ENCODE measurements around the gene FAM204A.

The FAM204A gene

GRCh38 chr10:118287076-118287806 is 54.9 kb downstream of the FAM204A start:
- Histone ChIP-seq H3K27ac (no peak overlapping the region), H3K4me3 (no peak overlapping the region)

DNA sequence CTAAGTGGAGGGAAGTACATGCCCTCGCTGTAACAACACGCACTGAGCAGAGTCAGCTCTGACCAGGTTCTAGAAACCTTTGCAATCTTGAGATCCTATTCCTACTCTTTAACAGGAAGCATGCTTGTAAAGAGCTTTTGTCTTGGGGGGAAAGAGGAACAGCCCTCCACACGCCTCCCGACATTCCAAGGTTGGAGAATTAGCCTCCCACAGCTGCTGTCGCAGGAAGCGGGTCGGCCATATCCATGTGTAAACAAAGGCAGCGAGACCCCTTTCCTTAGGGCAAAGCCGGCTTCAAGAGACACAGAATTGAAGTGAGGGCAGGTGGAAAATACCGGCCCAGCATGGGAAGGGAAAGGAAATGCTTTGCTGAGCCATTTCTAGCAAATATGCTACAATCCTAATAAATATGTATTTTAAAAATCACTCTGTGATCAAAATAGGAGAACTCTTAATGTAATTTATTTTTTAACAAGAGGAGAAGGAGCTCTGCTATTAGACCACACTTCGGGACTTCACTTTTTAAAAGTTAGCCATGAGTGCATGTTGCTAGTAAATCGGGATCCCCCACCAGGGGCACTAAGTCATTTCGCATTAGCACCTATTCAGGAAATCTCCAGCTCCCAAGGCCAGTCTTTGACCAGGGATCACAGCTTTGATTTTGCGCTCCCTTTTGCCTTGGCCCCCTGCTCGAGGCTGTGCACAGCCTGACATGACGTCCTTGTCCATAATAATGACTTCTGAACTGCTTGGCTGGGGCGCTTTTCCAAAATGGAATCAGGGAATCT is 55.9 kb downstream of the FAM204A start:
- Histone ChIP-seq H3K4me3 (no peak overlapping the region), H3K27ac (no peak overlapping the region)

DNA sequence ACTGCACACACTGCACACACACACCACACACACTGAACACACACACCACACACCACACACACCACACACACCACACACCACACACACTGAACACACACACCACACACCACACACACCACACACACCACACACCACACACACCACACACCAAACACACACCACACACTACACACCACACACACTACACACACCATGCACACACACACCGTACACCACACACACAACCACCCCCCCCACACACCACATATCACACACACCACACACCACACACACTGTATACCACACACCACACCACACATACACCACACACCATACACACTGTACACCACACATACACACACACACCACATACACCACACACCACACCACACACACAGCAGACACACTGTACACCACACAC is 59.5 kb downstream of the FAM204A start:
- H3K4me3 ChIP-seq, result no peak overlapping the region
- H3K27ac ChIP-seq, result no peak overlapping the region

DNA sequence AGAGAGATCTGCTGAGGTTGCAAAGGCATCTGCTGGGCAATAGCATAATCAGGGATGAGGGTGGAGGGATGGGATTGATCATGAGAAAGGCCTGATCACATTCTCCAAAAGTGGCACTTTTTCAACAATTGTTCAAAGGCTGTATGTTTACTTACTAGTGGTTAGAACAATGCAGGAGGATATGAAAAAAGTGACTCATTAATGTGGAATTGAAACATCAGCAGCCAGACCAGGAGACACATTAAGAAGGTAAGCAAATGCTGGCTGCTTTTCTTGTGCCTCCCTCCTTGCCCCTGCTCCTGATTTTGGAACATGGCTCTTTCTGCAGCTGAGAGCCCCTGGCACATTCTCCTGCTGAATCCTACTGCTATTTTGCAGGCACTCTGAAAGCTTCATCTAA is 63.5 kb downstream of the FAM204A start:
- Histone ChIP-seq H3K27ac (no peak overlapping the region), H3K4me3 (no peak overlapping the region)

DNA sequence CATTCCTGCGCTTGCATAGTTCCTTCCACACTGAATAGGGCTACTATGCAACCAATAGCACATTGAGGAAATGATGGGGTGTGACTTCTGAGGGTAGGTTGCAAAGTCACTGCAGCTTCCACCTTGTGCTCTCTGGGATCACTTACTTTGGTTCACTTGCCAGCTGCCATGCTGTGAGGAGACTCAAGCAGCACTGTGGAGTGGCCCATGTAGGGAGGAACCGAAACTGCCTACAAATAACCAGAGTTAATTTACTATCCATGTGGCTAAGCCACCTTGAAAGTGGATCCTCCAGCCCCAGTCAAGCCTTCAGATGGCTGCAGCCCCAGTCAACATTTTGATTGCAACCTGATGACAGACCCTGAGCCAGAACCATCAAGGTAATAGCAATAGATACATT is 64.3 kb downstream of the FAM204A start:
- Histone ChIP-seq H3K4me3 (no peak overlapping the region), H3K27ac (no peak overlapping the region)

GRCh38 chr10:118276727-118277126 is 65.4 kb downstream of the FAM204A start:
- no peak overlapping the region for H3K4me3 ChIP-seq
- H3K27ac ChIP-seq, result no peak overlapping the region

DNA sequence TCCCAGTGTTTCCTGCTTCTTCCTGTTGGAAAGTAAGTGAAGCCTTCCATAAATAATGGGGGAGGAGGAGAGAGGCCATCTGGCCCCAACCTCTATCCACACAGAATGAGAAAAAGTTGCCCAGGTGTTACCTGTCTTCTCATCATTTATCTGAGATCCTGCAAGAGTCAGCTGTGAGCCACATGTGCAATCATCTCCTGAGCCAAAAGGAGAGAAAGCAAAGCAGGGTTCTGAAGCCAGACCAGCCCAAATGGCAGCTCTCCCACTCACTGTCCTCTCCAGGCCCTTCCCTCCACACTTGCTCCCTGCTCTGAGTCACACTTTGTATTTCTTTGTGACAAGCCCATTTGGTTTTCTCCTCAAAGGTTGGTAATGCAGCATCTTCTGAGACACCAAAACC is 65.9 kb downstream of the FAM204A start:
- H3K4me3 ChIP-seq, result no peak overlapping the region
- no peak overlapping the region for H3K27ac ChIP-seq

DNA sequence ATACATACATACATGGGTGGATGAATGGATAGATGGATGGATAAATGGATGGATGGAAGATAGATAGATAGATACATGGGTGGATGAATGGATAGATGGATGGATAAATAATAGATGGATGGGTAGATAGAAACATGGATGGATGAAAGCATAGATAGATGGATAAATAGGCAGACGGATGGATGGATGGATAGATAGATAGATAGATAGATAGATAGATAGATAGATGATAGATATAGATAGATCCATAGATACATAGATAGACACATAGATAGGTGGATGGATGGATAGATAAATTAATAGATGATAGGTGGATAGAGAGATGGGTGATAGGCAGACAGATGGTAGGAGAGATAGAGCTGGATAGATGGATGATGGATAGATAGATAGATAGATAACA is 68.5 kb downstream of the FAM204A start:
- no peak overlapping the region for H3K4me3 ChIP-seq

DNA sequence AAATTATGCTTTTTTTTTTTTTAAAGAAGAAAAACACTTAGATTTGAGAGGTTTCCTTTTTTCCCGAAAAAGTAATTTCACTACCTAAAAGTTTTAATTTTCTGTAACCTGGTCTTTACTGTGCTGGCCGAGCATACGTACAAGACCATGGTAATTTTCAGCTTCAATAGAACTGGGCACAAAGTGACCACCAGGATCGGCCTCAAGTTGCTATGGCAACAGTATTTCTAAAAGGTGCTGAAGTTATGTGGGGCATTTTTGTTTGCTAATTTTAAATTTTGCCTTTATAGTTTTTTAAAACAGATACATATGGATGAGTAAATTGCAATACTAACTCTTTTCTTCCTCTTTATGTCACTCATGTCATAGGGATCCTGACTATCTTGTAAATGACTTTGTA is 69.4 kb downstream of the FAM204A start:
- H3K27ac ChIP-seq, result peak overlapping the region in 1 of 21 experiments; percentile 7
- H3K4me3 ChIP-seq, result no peak overlapping the region

More for the DNA sequence above, 68.5 kb downstream of the FAM204A start:
- no peak overlapping the region for H3K27ac ChIP-seq

DNA sequence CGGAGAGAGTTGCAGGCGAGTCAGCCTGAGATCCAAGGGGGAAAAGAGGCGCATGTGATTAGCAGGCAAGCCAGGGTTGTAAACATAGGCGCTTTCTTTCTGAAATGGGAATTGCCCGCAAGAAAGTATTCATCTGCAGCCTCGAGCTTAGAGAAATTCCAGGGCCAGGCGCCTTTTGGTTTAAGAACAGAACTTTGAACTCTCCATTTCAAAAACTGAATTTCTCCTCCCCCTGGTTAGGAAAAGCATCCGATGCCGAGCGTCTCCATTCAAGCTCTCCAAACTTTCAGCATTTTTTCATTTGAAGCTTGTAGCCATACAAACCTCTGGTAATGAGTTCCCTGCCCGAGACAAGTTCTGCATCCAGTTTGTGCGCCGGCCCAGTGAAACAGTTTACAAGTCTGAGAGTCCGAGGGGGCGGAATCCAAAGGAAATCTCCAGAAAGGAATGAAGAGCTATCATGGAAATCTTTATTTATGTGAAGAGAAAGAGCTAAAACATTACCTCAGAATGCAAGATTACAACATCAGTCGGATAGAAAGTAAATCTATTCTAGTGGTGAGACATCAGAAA is 69.9 kb downstream of the FAM204A start:
- H3K27ac ChIP-seq, result peak overlapping the region in 2 of 21 experiments; percentile 7 to 43
- H3K4me3 ChIP-seq, result no peak overlapping the region

- Histone ChIP-seq H3K4me3 (no peak overlapping the region), H3K27ac (peak overlapping the region in 2 of 21 experiments; percentile 41 to 43)
These were observed 70.5 kb downstream of the FAM204A start for GRCh38 chr10:118271671-118272070.

- H3K4me3 ChIP-seq, result no peak overlapping the region
- no peak overlapping the region for H3K27ac ChIP-seq
These were observed 75.9 kb downstream of the FAM204A start for GRCh38 chr10:118266098-118266748.

- H3K27ac ChIP-seq, result no peak overlapping the region
- H3K4me3 ChIP-seq, result no peak overlapping the region
These were observed 77.2 kb downstream of the FAM204A start for GRCh38 chr10:118264838-118265470.

DNA sequence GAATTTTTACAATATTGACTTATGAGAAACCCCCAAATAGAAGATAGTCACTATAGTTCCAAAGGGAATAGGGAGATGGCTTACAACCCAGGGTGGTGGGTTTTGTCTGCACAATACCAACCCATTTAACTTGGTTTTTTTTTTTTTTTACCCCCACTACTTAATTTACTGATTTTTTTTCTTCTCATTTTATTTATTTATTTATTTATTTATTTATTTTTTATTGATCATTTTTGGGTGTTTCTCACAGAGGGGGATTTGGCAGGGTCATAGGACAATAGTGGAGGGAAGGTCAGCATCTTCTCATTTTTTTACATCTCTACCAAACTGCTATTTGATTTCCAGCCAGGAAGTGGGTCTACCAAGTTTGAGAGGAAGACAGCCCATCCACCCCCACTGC is 77.9 kb downstream of the FAM204A start:
- H3K27ac ChIP-seq, result no peak overlapping the region

DNA sequence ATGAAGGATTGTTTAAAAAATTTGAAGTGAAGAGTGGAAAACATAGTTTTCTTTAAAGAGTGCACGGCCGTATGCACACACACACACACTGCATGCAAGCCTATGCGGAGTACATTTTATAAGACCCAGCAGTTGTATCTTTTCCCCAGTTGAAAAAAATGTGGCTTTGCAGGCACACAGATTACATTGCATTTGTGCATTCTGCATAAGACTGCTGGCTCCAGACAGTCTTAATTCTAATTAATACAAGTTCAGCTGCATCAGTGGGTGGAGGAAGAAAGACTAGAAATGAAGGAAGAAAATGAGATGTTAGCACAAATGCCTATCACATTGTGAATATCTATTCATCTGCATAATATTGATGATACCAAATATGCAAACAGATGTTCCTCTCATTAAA is 79.6 kb downstream of the FAM204A start:
- Histone ChIP-seq H3K4me3 (no peak overlapping the region), H3K27ac (no peak overlapping the region)

More for the DNA sequence above, 77.9 kb downstream of the FAM204A start:
- no peak overlapping the region for H3K4me3 ChIP-seq

GRCh38 chr10:118259288-118259906 is 82.7 kb downstream of the FAM204A start:
- Histone ChIP-seq H3K27ac (no peak overlapping the region), H3K4me3 (no peak overlapping the region)

- no peak overlapping the region for H3K4me3 ChIP-seq
- H3K27ac ChIP-seq, result no peak overlapping the region
These were observed 83.8 kb downstream of the FAM204A start for GRCh38 chr10:118258285-118258684.

GRCh38 chr10:118256825-118257570 is 85.1 kb downstream of the FAM204A start:
- Histone ChIP-seq H3K4me3 (no peak overlapping the region), H3K27ac (no peak overlapping the region)

DNA sequence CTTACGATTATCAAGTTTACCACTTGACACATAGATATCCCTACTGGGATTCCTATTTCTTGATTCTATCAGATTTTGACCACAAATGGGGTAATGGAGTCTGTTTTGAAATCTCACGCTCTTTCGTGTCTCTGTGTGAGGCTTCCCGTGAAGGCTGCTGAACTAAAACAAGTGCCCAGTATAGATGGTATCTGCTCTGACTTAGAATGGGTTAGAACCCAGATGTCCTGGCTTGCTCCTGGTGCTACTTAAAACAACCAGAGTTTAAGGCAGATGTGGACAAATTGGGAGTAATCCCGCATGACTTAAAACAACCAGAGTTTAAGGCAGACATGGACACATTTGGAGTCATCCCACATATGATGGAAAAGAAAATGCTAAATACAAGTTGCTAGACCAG is 85.9 kb downstream of the FAM204A start:
- Histone ChIP-seq H3K27ac (no peak overlapping the region), H3K4me3 (no peak overlapping the region)
